Neural progenitor cell (in vitro differentiated cells): ENCODE results near the gene L3HYPDH. TPM values are rescaled to one million over a fixed set of nuclear protein-coding genes. Genes with fewer than 3 reads are reported as not detected.

Source experiments
- DNase-seq: peaks from one replicate; pipeline ENCODE4 v3.0.0-alpha.2; 2016; ENCODE audit warnings: low spot score
- H2AFZ ChIP-seq: fragments of 200-600 bp; sonication (generic); replicated peaks from 2 replicates; pipeline ENCODE4 v1.6.1; 2016; ENCODE audit warnings: antibody characterized with exemption
- H3F3A ChIP-seq: fragments of 200-600 bp; sonication (generic); 2 replicates; pipeline ENCODE4 v1.6.1; 2016; ENCODE audit warnings: antibody characterized with exemption, low read depth
- H3K27ac ChIP-seq: fragments of 200-600 bp; sonication (generic); 2 replicates; pipeline ENCODE4 v1.5.1; 2016; ENCODE audit warnings: mild to moderate bottlenecking
- H3K27me3 ChIP-seq: fragments of 200-600 bp; sonication (generic); 2 replicates; pipeline ENCODE4 v1.6.1; 2016; ENCODE audit warnings: mild to moderate bottlenecking, moderate library complexity
- H3K36me3 ChIP-seq: fragments of 200-600 bp; sonication (generic); 2 replicates; pipeline ENCODE4 v1.5.1; 2016
- H3K4me1 ChIP-seq: fragments of 200-600 bp; sonication (generic); 2 replicates; pipeline ENCODE4 v1.6.1; 2016; ENCODE audit warnings: mixed run types
- H3K4me2 ChIP-seq: fragments of 200-600 bp; sonication (generic); 2 replicates; pipeline ENCODE4 v1.6.1; 2016
- H3K4me3 ChIP-seq: fragments of 200-600 bp; sonication (generic); 2 replicates; pipeline ENCODE4 v1.5.1; 2016
- H3K79me2 ChIP-seq: fragments of 200-600 bp; sonication (generic); 2 replicates; pipeline ENCODE4 v1.6.1; 2016; ENCODE audit warnings: low read depth
- H3K9ac ChIP-seq: fragments of 200-600 bp; sonication (generic); 2 replicates; pipeline ENCODE4 v1.6.1; 2016
- H3K9me3 ChIP-seq: fragments of 200-600 bp; sonication (generic); 2 replicates; pipeline ENCODE4 v1.5.1; 2016; ENCODE audit warnings: low read depth
- H4K20me1 ChIP-seq: fragments of 200-600 bp; sonication (generic); 2 replicates; pipeline ENCODE4 v1.6.1; 2016; ENCODE audit warnings: low read depth
- H3K27ac Mint-ChIP-seq: 3 replicates; pipeline ENCODE4 v1.8.0; 2021; ENCODE audit warnings: mixed read lengths
- H3K27me3 Mint-ChIP-seq: 2 replicates; pipeline ENCODE4 v1.8.0; 2022; ENCODE audit warnings: low read depth, mild to moderate bottlenecking, inconsistent platforms, moderate library complexity, mixed read lengths; ENCODE audit not compliant: insufficient read depth
- H3K36me3 Mint-ChIP-seq: 3 replicates; pipeline ENCODE4 v1.8.0; 2021; ENCODE audit warnings: mixed read lengths
- H3K4me1 Mint-ChIP-seq: 3 replicates; pipeline ENCODE4 v1.8.0; 2021; ENCODE audit warnings: mixed read lengths
- H3K4me3 Mint-ChIP-seq: 3 replicates; pipeline ENCODE4 v1.8.0; 2021; ENCODE audit warnings: mild to moderate bottlenecking, moderate library complexity, mixed read lengths
- H3K9me3 Mint-ChIP-seq: 3 replicates; pipeline ENCODE4 v1.8.0; 2020; ENCODE audit warnings: mixed read lengths
- EZH2 ChIP-seq: fragments of 200-600 bp; sonication (generic); IDR thresholded peaks from 2 replicates; pipeline ENCODE4 v1.6.1; 2017; ENCODE audit warnings: antibody characterized with exemption, mild to moderate bottlenecking, moderate library complexity
- EZH2phosphoT487 ChIP-seq: fragments of 200-600 bp; sonication (generic); IDR thresholded peaks from 2 replicates; pipeline ENCODE4 v1.6.1; 2017; ENCODE audit warnings: antibody characterized with exemption
- total RNA-seq: library from RNA; depleted of rRNA; stranded (reverse); fragments of >200 nt; gene quantifications from 2 replicates; pipeline ENCODE4 v1.2.3, GENCODE V29; 2015; ENCODE audit warnings: low replicate concordance
- TF ChIP-seq, protein P1 (sequence below): fragments of 200-600 bp; sonication (generic); IDR thresholded peaks from 2 replicates; pipeline ENCODE4 v1.5.1; 2017; ENCODE audit warnings: antibody characterized with exemption, mild to moderate bottlenecking

Gene L3HYPDH
- total RNA-seq, 1 donor from 2014 or later: 20.8 TPM

GRCh38 chr14:59439256-59439965 lies 44.8 kb downstream of the L3HYPDH start:
- no peaks in the 10 kb centered on the region for H4K20me1 ChIP-seq

GRCh38 chr14:59438195-59438647 lies 46.0 kb downstream of the L3HYPDH start:
- Histone ChIP-seq H3K4me3 (no peak overlapping the region), H3K27me3 (no peaks in the 10 kb centered on the region), H3F3A (no peaks in the 10 kb centered on the region), H3K36me3 (no peaks in the 10 kb centered on the region), H3K27ac (no peak overlapping the region), H3K79me2 (no peaks in the 10 kb centered on the region), H3K4me1 (no peaks in the 10 kb centered on the region), H3K9ac (no peak overlapping the region), H3K4me2 (no peak overlapping the region), H4K20me1 (no peaks in the 10 kb centered on the region), H3K9me3 (no peaks in the 10 kb centered on the region), H2AFZ (no peak overlapping the region)
- H3K36me3 Mint-ChIP-seq: no peaks in the 10 kb centered on the region
- DNase-seq: no peak
- H3K4me3 Mint-ChIP-seq: no peak overlapping the region
- TF ChIP-seq EZH2 (no peak), EZH2phosphoT487 (no peak)
- TF ChIP-seq, protein P1, sequence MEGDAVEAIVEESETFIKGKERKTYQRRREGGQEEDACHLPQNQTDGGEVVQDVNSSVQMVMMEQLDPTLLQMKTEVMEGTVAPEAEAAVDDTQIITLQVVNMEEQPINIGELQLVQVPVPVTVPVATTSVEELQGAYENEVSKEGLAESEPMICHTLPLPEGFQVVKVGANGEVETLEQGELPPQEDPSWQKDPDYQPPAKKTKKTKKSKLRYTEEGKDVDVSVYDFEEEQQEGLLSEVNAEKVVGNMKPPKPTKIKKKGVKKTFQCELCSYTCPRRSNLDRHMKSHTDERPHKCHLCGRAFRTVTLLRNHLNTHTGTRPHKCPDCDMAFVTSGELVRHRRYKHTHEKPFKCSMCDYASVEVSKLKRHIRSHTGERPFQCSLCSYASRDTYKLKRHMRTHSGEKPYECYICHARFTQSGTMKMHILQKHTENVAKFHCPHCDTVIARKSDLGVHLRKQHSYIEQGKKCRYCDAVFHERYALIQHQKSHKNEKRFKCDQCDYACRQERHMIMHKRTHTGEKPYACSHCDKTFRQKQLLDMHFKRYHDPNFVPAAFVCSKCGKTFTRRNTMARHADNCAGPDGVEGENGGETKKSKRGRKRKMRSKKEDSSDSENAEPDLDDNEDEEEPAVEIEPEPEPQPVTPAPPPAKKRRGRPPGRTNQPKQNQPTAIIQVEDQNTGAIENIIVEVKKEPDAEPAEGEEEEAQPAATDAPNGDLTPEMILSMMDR: no peak
- peaks cover 16% of the 10 kb centered on the region for H3K4me1 Mint-ChIP-seq
- H3K27me3 Mint-ChIP-seq: no peaks in the 10 kb centered on the region
- H3K27ac Mint-ChIP-seq: no peak overlapping the region
- H3K9me3 Mint-ChIP-seq: no peaks in the 10 kb centered on the region

More at GRCh38 chr14:59439256-59439965, 44.8 kb downstream of the L3HYPDH start:
- Histone ChIP-seq H3K4me2 (no peak overlapping the region), H3K9me3 (no peaks in the 10 kb centered on the region), H3K27me3 (no peaks in the 10 kb centered on the region), H3K4me3 (no peak overlapping the region), H3K27ac (no peak overlapping the region), H3K9ac (no peak overlapping the region), H3K36me3 (no peaks in the 10 kb centered on the region), H2AFZ (no peak overlapping the region), H3K79me2 (no peaks in the 10 kb centered on the region), H3K4me1 (no peaks in the 10 kb centered on the region), H3F3A (no peaks in the 10 kb centered on the region)
- Mint-ChIP-seq H3K4me1 (peaks cover 13% of the 10 kb centered on the region), H3K36me3 (no peaks in the 10 kb centered on the region), H3K27me3 (no peaks in the 10 kb centered on the region), H3K4me3 (no peak overlapping the region), H3K27ac (no peak overlapping the region), H3K9me3 (no peaks in the 10 kb centered on the region)
- TF ChIP-seq EZH2 (no peak), EZH2phosphoT487 (no peak)
- TF ChIP-seq, protein P1: no peak
- DNase-seq: no peak

DNA sequence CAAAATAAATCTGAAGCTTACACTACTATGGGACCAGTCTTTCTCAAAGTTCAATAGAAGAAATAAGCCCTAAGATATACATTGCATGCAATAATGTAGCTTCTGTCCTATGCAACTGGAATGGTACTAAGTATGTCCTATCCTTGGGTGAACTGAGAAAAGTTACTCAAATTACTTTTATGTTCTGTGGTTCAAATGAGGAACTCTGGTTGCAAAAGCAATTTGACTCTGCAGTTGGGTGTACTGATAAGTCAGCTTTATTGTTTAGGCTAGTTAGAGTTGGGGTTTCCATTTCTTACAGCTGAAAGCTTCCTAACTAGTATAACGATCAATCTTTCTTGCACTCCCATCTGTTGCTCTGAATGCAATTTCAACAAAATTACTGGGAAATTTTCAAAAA lies 48.2 kb downstream of the L3HYPDH start:
- TF ChIP-seq, protein P1: no peak
- TF ChIP-seq EZH2phosphoT487 (no peak), EZH2 (no peak)
- Histone ChIP-seq H3K9me3 (no peaks in the 10 kb centered on the region), H3K9ac (no peak overlapping the region), H2AFZ (no peak overlapping the region), H3F3A (no peaks in the 10 kb centered on the region), H3K4me3 (no peak overlapping the region), H3K4me2 (no peak overlapping the region), H3K4me1 (no peaks in the 10 kb centered on the region), H3K36me3 (no peaks in the 10 kb centered on the region), H3K27me3 (no peaks in the 10 kb centered on the region), H3K27ac (no peak overlapping the region), H4K20me1 (no peaks in the 10 kb centered on the region), H3K79me2 (no peaks in the 10 kb centered on the region)
- H3K4me1 Mint-ChIP-seq: peaks cover 16% of the 10 kb centered on the region
- H3K27me3 Mint-ChIP-seq: no peaks in the 10 kb centered on the region
- H3K27ac Mint-ChIP-seq: no peak overlapping the region
- H3K4me3 Mint-ChIP-seq: no peak overlapping the region
- H3K36me3 Mint-ChIP-seq: peaks cover 2% of the 10 kb centered on the region
- no peak for DNase-seq
- no peaks in the 10 kb centered on the region for H3K9me3 Mint-ChIP-seq
